Chondrocyte (in vitro differentiated cells): ENCODE data around the gene SUGCT. TPM values are rescaled to one million over a fixed set of nuclear protein-coding genes. Genes with fewer than 3 reads are reported as not detected.

ENCODE experiments used
- DNase-seq: peaks from one replicate; pipeline ENCODE4 v3.0.0; 2021; ENCODE audit warnings: mixed read lengths, low spot score
- H3K27ac Mint-ChIP-seq: one replicate; pipeline ENCODE4 v1.8.0; 2021; ENCODE audit warnings: mild to moderate bottlenecking, moderate library complexity, mixed read lengths; ENCODE audit not compliant: unreplicated experiment
- H3K27me3 Mint-ChIP-seq: 2 replicates; pipeline ENCODE4 v1.8.0; 2021; ENCODE audit warnings: low read depth, mixed read lengths
- H3K36me3 Mint-ChIP-seq: 2 replicates; pipeline ENCODE4 v1.8.0; 2021; ENCODE audit warnings: low read depth, mixed read lengths
- H3K4me1 Mint-ChIP-seq: 2 replicates; pipeline ENCODE4 v1.8.0; 2021; ENCODE audit warnings: low read depth, mild to moderate bottlenecking, mixed read lengths
- H3K4me3 Mint-ChIP-seq: one replicate; pipeline ENCODE4 v1.8.0; 2021; ENCODE audit warnings: mild to moderate bottlenecking, moderate library complexity, mixed read lengths; ENCODE audit not compliant: unreplicated experiment
- H3K9me3 Mint-ChIP-seq: 2 replicates; pipeline ENCODE4 v1.8.0; 2021; ENCODE audit warnings: low read depth, mixed read lengths
- CTCF ChIP-seq: fragments of 200-600 bp; sonication (generic); IDR thresholded peaks from 2 replicates; pipeline ENCODE4 v1.5.0; 2021; ENCODE audit warnings: antibody characterized with exemption, mild to moderate bottlenecking, moderate library complexity
- total RNA-seq: library from RNA; stranded (reverse); gene quantifications from 3 replicates; pipeline ENCODE4 v1.2.1, GENCODE V29; 2021

The SUGCT gene
- total RNA-seq, 1 donor from 2014 or later = 34.4 TPM

- Mint-ChIP-seq H3K27ac (peak overlapping the region; percentile 73), H3K4me1 (peaks cover 37% of the 10 kb centered on the region)
Measured at GRCh38 chr7:40489844-40490602, 355.2 kb downstream of the SUGCT start.

GRCh38 chr7:40490603-40490924 is 355.8 kb downstream of the SUGCT start:
- no peak for DNase-seq
- no peaks in the 10 kb centered on the region for H3K27me3 Mint-ChIP-seq
- H3K4me1 Mint-ChIP-seq = peaks cover 37% of the 10 kb centered on the region
- H3K36me3 Mint-ChIP-seq = peaks cover 28% of the 10 kb centered on the region
- H3K9me3 Mint-ChIP-seq = peaks cover 47% of the 10 kb centered on the region
- peak overlapping the region; percentile 73 for H3K27ac Mint-ChIP-seq
- TF ChIP-seq CTCF = no peak
- H3K4me3 Mint-ChIP-seq = no peak overlapping the region

More at GRCh38 chr7:40489844-40490602, 355.2 kb downstream of the SUGCT start:
- Mint-ChIP-seq H3K4me3 (no peak overlapping the region), H3K27me3 (no peaks in the 10 kb centered on the region), H3K36me3 (peaks cover 28% of the 10 kb centered on the region), H3K9me3 (peaks cover 47% of the 10 kb centered on the region)
- no peak for DNase-seq
- peak; percentile 30 for TF ChIP-seq CTCF

GRCh38 chr7:40492946-40493345 is 358.1 kb downstream of the SUGCT start:
- peaks cover 21% of the 10 kb centered on the region for H3K36me3 Mint-ChIP-seq
- no peak for TF ChIP-seq CTCF
- H3K9me3 Mint-ChIP-seq = peaks cover 31% of the 10 kb centered on the region
- DNase-seq = no peak
- H3K4me1 Mint-ChIP-seq = peaks cover 37% of the 10 kb centered on the region
- peak overlapping the region; percentile 65 for H3K27ac Mint-ChIP-seq
- no peak overlapping the region for H3K4me3 Mint-ChIP-seq
- no peaks in the 10 kb centered on the region for H3K27me3 Mint-ChIP-seq

- DNase-seq = no peak
- no peak for TF ChIP-seq CTCF
- H3K9me3 Mint-ChIP-seq = peaks cover 24% of the 10 kb centered on the region
- peak overlapping the region; percentile 58 for H3K27ac Mint-ChIP-seq
- no peaks in the 10 kb centered on the region for H3K27me3 Mint-ChIP-seq
- peak overlapping the region; percentile 1 for H3K4me3 Mint-ChIP-seq
- H3K36me3 Mint-ChIP-seq = peaks cover 19% of the 10 kb centered on the region
- peaks cover 41% of the 10 kb centered on the region for H3K4me1 Mint-ChIP-seq
Measured at GRCh38 chr7:40493609-40494051, 358.8 kb downstream of the SUGCT start.

- H3K27me3 Mint-ChIP-seq = no peaks in the 10 kb centered on the region
- no peak for DNase-seq
- peaks cover 2% of the 10 kb centered on the region for H3K36me3 Mint-ChIP-seq
- peak overlapping the region; percentile 54 for H3K27ac Mint-ChIP-seq
- TF ChIP-seq CTCF = no peak
- no peaks in the 10 kb centered on the region for H3K9me3 Mint-ChIP-seq
- H3K4me1 Mint-ChIP-seq = peaks cover 28% of the 10 kb centered on the region
- H3K4me3 Mint-ChIP-seq = no peak overlapping the region
Measured at GRCh38 chr7:40498924-40499510, 364.2 kb downstream of the SUGCT start.
